Activated naive CD8-positive, alpha-beta T cell treated with anti-CD3 and anti-CD28 coated beads for 36 hours (primary cell): ENCODE data around the gene PLA2G4C. TPM values are rescaled to one million over a fixed set of nuclear protein-coding genes. Genes with fewer than 3 reads are reported as not detected.

Experiments used
- DNase-seq: peaks from one replicate; pipeline ENCODE4 v3.0.0; 2021
- H3K27ac Mint-ChIP-seq: one replicate; pipeline ENCODE4 v1.8.0; 2022; ENCODE audit warnings: mild to moderate bottlenecking, moderate library complexity, mixed read lengths
- H3K27me3 Mint-ChIP-seq: one replicate; pipeline ENCODE4 v1.8.0; 2022; ENCODE audit warnings: mild to moderate bottlenecking, mixed read lengths
- H3K36me3 Mint-ChIP-seq: one replicate; pipeline ENCODE4 v1.8.0; 2021; ENCODE audit warnings: mild to moderate bottlenecking, mixed read lengths
- H3K4me1 Mint-ChIP-seq: one replicate; pipeline ENCODE4 v1.8.0; 2021; ENCODE audit warnings: mixed read lengths
- H3K4me3 Mint-ChIP-seq: one replicate; pipeline ENCODE4 v1.8.0; 2022; ENCODE audit warnings: mild to moderate bottlenecking, moderate library complexity, mixed read lengths
- H3K9me3 Mint-ChIP-seq: one replicate; pipeline ENCODE4 v1.8.0; 2022; ENCODE audit warnings: mixed read lengths
- total RNA-seq, 2 experiments: library from RNA; stranded (reverse); gene quantifications; one replicate each; pipeline ENCODE4 v1.2.3, GENCODE V29; 2021

The PLA2G4C gene
- total RNA-seq: 1 to 10 TPM; 2.0 to 2.5 TPM

GRCh38 chr19:48110350-48110966 lies at the start of gene PLA2G4C:
Gene PLA2G4C (minus strand): TSS chr19:48110817. CDS start chr19:48106529, 4,288 bp downstream.
- DNase-seq: peak; percentile 83
- H3K27me3 Mint-ChIP-seq: no peaks in the 10 kb centered on the region
- H3K9me3 Mint-ChIP-seq: no peaks in the 10 kb centered on the region
- peak within 1 kb of the TSS; percentile 76 for H3K4me3 Mint-ChIP-seq
- H3K4me1 Mint-ChIP-seq: peaks cover 6% of the 10 kb centered on the region
- peaks cover 3% of the 10 kb centered on the region for H3K36me3 Mint-ChIP-seq
- H3K27ac Mint-ChIP-seq: peak within 1 kb of the TSS; percentile 77

- H3K4me1 Mint-ChIP-seq: no peaks in the 10 kb centered on the region
- H3K4me3 Mint-ChIP-seq: no peak overlapping the region
- H3K27ac Mint-ChIP-seq: no peak overlapping the region
- H3K36me3 Mint-ChIP-seq: peaks cover 28% of the 10 kb centered on the region
- H3K27me3 Mint-ChIP-seq: no peaks in the 10 kb centered on the region
- DNase-seq: no peak
- no peaks in the 10 kb centered on the region for H3K9me3 Mint-ChIP-seq
Measured at GRCh38 chr19:48158210-48158790, 47.7 kb upstream of the PLA2G4C start.

- H3K36me3 Mint-ChIP-seq: peaks cover 27% of the 10 kb centered on the region
- no peaks in the 10 kb centered on the region for H3K9me3 Mint-ChIP-seq
- no peaks in the 10 kb centered on the region for H3K4me1 Mint-ChIP-seq
- H3K27ac Mint-ChIP-seq: no peak overlapping the region
- H3K27me3 Mint-ChIP-seq: no peaks in the 10 kb centered on the region
- no peak for DNase-seq
- no peak overlapping the region for H3K4me3 Mint-ChIP-seq
Measured at GRCh38 chr19:48154003-48154402, 43.4 kb upstream of the PLA2G4C start.

GRCh38 chr19:48152551-48152950 lies 41.9 kb upstream of the PLA2G4C start:
- DNase-seq: peak; percentile 37
- Mint-ChIP-seq H3K4me3 (no peak overlapping the region), H3K4me1 (no peaks in the 10 kb centered on the region), H3K27ac (no peak overlapping the region), H3K36me3 (peaks cover 28% of the 10 kb centered on the region), H3K27me3 (no peaks in the 10 kb centered on the region), H3K9me3 (no peaks in the 10 kb centered on the region)

- Mint-ChIP-seq H3K27ac (no peak overlapping the region), H3K36me3 (peaks cover 29% of the 10 kb centered on the region)
Measured at GRCh38 chr19:48149430-48149829, 38.8 kb upstream of the PLA2G4C start.

GRCh38 chr19:48148576-48148975 lies 38.0 kb upstream of the PLA2G4C start:
- no peak overlapping the region for H3K27ac Mint-ChIP-seq
- no peaks in the 10 kb centered on the region for H3K4me1 Mint-ChIP-seq
- peaks cover 30% of the 10 kb centered on the region for H3K36me3 Mint-ChIP-seq
- DNase-seq: no peak
- no peak overlapping the region for H3K4me3 Mint-ChIP-seq
- H3K9me3 Mint-ChIP-seq: no peaks in the 10 kb centered on the region
- H3K27me3 Mint-ChIP-seq: no peaks in the 10 kb centered on the region

More at GRCh38 chr19:48149430-48149829, 38.8 kb upstream of the PLA2G4C start:
- Mint-ChIP-seq H3K9me3 (no peaks in the 10 kb centered on the region), H3K27me3 (no peaks in the 10 kb centered on the region), H3K4me1 (no peaks in the 10 kb centered on the region), H3K4me3 (no peak overlapping the region)
- DNase-seq: no peak

- H3K27me3 Mint-ChIP-seq: no peaks in the 10 kb centered on the region
- no peaks in the 10 kb centered on the region for H3K4me1 Mint-ChIP-seq
- H3K9me3 Mint-ChIP-seq: no peaks in the 10 kb centered on the region
- DNase-seq: no peak
- no peak overlapping the region for H3K27ac Mint-ChIP-seq
- H3K4me3 Mint-ChIP-seq: no peak overlapping the region
- H3K36me3 Mint-ChIP-seq: peaks cover 32% of the 10 kb centered on the region
Measured at GRCh38 chr19:48147597-48148175, 37.1 kb upstream of the PLA2G4C start.

GRCh38 chr19:48139053-48139452 lies 28.4 kb upstream of the PLA2G4C start:
- H3K9me3 Mint-ChIP-seq: no peaks in the 10 kb centered on the region
- no peak overlapping the region for H3K4me3 Mint-ChIP-seq
- DNase-seq: no peak
- peaks cover 18% of the 10 kb centered on the region for H3K36me3 Mint-ChIP-seq
- no peaks in the 10 kb centered on the region for H3K27me3 Mint-ChIP-seq
- no peak overlapping the region for H3K27ac Mint-ChIP-seq
- no peaks in the 10 kb centered on the region for H3K4me1 Mint-ChIP-seq

- no peaks in the 10 kb centered on the region for H3K4me1 Mint-ChIP-seq
- H3K27me3 Mint-ChIP-seq: no peaks in the 10 kb centered on the region
- no peak overlapping the region for H3K27ac Mint-ChIP-seq
- H3K4me3 Mint-ChIP-seq: no peak overlapping the region
- DNase-seq: no peak
- peaks cover 14% of the 10 kb centered on the region for H3K36me3 Mint-ChIP-seq
- H3K9me3 Mint-ChIP-seq: no peaks in the 10 kb centered on the region
Measured at GRCh38 chr19:48137411-48137810, 26.8 kb upstream of the PLA2G4C start.

- Mint-ChIP-seq H3K4me3 (no peak overlapping the region), H3K9me3 (no peaks in the 10 kb centered on the region), H3K36me3 (peaks cover 19% of the 10 kb centered on the region), H3K27me3 (no peaks in the 10 kb centered on the region), H3K4me1 (no peaks in the 10 kb centered on the region), H3K27ac (no peak overlapping the region)
- DNase-seq: no peak
Measured at GRCh38 chr19:48136547-48136946, 25.9 kb upstream of the PLA2G4C start.

- H3K27ac Mint-ChIP-seq: no peak overlapping the region
- H3K4me3 Mint-ChIP-seq: no peak overlapping the region
- H3K4me1 Mint-ChIP-seq: no peaks in the 10 kb centered on the region
- no peaks in the 10 kb centered on the region for H3K27me3 Mint-ChIP-seq
- H3K9me3 Mint-ChIP-seq: no peaks in the 10 kb centered on the region
- DNase-seq: peak; percentile 18
- H3K36me3 Mint-ChIP-seq: peaks cover 16% of the 10 kb centered on the region
Measured at GRCh38 chr19:48135411-48135810, 24.8 kb upstream of the PLA2G4C start.

GRCh38 chr19:48133094-48133493 lies 22.5 kb upstream of the PLA2G4C start:
- Mint-ChIP-seq H3K36me3 (peaks cover 30% of the 10 kb centered on the region), H3K4me3 (no peak overlapping the region), H3K27me3 (no peaks in the 10 kb centered on the region), H3K9me3 (no peaks in the 10 kb centered on the region), H3K4me1 (no peaks in the 10 kb centered on the region), H3K27ac (no peak overlapping the region)
- DNase-seq: no peak

GRCh38 chr19:48127561-48127960 lies 16.9 kb upstream of the PLA2G4C start:
- Mint-ChIP-seq H3K27ac (no peak overlapping the region), H3K4me3 (no peak overlapping the region), H3K27me3 (no peaks in the 10 kb centered on the region), H3K9me3 (no peaks in the 10 kb centered on the region), H3K4me1 (peaks cover 4% of the 10 kb centered on the region), H3K36me3 (peaks cover 52% of the 10 kb centered on the region)
- DNase-seq: no peak

- H3K27me3 Mint-ChIP-seq: no peaks in the 10 kb centered on the region
- peaks cover 8% of the 10 kb centered on the region for H3K4me1 Mint-ChIP-seq
- DNase-seq: peak; percentile 45
- H3K36me3 Mint-ChIP-seq: peaks cover 57% of the 10 kb centered on the region
- H3K4me3 Mint-ChIP-seq: no peak overlapping the region
- no peaks in the 10 kb centered on the region for H3K9me3 Mint-ChIP-seq
- no peak overlapping the region for H3K27ac Mint-ChIP-seq
Measured at GRCh38 chr19:48123907-48124651, 13.5 kb upstream of the PLA2G4C start.

- H3K27ac Mint-ChIP-seq: no peak overlapping the region
- H3K27me3 Mint-ChIP-seq: no peaks in the 10 kb centered on the region
- H3K36me3 Mint-ChIP-seq: peaks cover 51% of the 10 kb centered on the region
- peaks cover 13% of the 10 kb centered on the region for H3K4me1 Mint-ChIP-seq
- no peaks in the 10 kb centered on the region for H3K9me3 Mint-ChIP-seq
- H3K4me3 Mint-ChIP-seq: no peak overlapping the region
- DNase-seq: no peak
Measured at GRCh38 chr19:48122421-48122820, 11.8 kb upstream of the PLA2G4C start.
